Measurements from ENCODE around the gene BSN. TPM values are rescaled to one million over a fixed set of nuclear protein-coding genes. Genes with fewer than 3 reads are reported as not detected.
A peak's percentile ranks its signal among the peaks of the same experiment; 100 is the strongest.

Gene BSN
- total RNA-seq, 1 donor from 2014 or later: 4.0 TPM

GRCh38 chr3:49519916-49520385 lies 34.3 kb upstream of the BSN start:
- Mint-ChIP-seq H3K36me3 (peaks cover 32% of the 10 kb centered on the region), H3K27me3 (no peaks in the 10 kb centered on the region), H3K27ac (no peak overlapping the region), H3K9me3 (no peaks in the 10 kb centered on the region), H3K4me1 (ENCODE audit: unreplicated experiment) (peaks cover 8% of the 10 kb centered on the region), H3K4me3 (no peak overlapping the region)
- TF ChIP-seq CTCF (conservative IDR thresholded peaks at IDR 0.05): no peak
- no peak for DNase-seq (ENCODE audit: extremely low spot score, unreplicated experiment)

- Mint-ChIP-seq H3K27ac (no peak overlapping the region), H3K36me3 (peaks cover 23% of the 10 kb centered on the region)
These were observed 30.2 kb upstream of the BSN start for GRCh38 chr3:49523756-49524747.

GRCh38 chr3:49529567-49529966 lies 24.7 kb upstream of the BSN start:
- Mint-ChIP-seq H3K27me3 (no peaks in the 10 kb centered on the region), H3K36me3 (peaks cover 29% of the 10 kb centered on the region), H3K4me1 (ENCODE audit: unreplicated experiment) (peaks cover 5% of the 10 kb centered on the region), H3K9me3 (no peaks in the 10 kb centered on the region), H3K27ac (no peak overlapping the region), H3K4me3 (no peak overlapping the region)
- DNase-seq (ENCODE audit: extremely low spot score, unreplicated experiment): no peak
- TF ChIP-seq CTCF (conservative IDR thresholded peaks at IDR 0.05): no peak

More at GRCh38 chr3:49523756-49524747, 30.2 kb upstream of the BSN start:
- DNase-seq (ENCODE audit: extremely low spot score, unreplicated experiment): no peak
- no peak for TF ChIP-seq CTCF (conservative IDR thresholded peaks at IDR 0.05)
- Mint-ChIP-seq H3K4me1 (ENCODE audit: unreplicated experiment) (peaks cover 8% of the 10 kb centered on the region), H3K9me3 (no peaks in the 10 kb centered on the region), H3K27me3 (no peaks in the 10 kb centered on the region), H3K4me3 (no peak overlapping the region)

- Mint-ChIP-seq H3K4me1 (ENCODE audit: unreplicated experiment) (peaks cover 6% of the 10 kb centered on the region), H3K27ac (peak overlapping the region; percentile 75), H3K27me3 (no peaks in the 10 kb centered on the region), H3K9me3 (no peaks in the 10 kb centered on the region), H3K36me3 (peaks cover 27% of the 10 kb centered on the region), H3K4me3 (no peak overlapping the region)
- DNase-seq (ENCODE audit: extremely low spot score, unreplicated experiment): no peak
- no peak for TF ChIP-seq CTCF (conservative IDR thresholded peaks at IDR 0.05)
These were observed 24.0 kb upstream of the BSN start for GRCh38 chr3:49530231-49530630.

- no peak for DNase-seq (ENCODE audit: extremely low spot score, unreplicated experiment)
- TF ChIP-seq CTCF (conservative IDR thresholded peaks at IDR 0.05): no peak
- H3K27ac Mint-ChIP-seq: peak overlapping the region; percentile 75
- H3K9me3 Mint-ChIP-seq: no peaks in the 10 kb centered on the region
- H3K4me1 Mint-ChIP-seq (ENCODE audit: unreplicated experiment): peaks cover 11% of the 10 kb centered on the region
- H3K27me3 Mint-ChIP-seq: no peaks in the 10 kb centered on the region
- no peak overlapping the region for H3K4me3 Mint-ChIP-seq
- H3K36me3 Mint-ChIP-seq: peaks cover 25% of the 10 kb centered on the region
These were observed 23.6 kb upstream of the BSN start for GRCh38 chr3:49530701-49531100.

Data from type B pancreatic cell (in vitro differentiated cells).